Activated CD4-positive, CD25-positive, alpha-beta regulatory T cell treated with anti-CD3 and anti-CD28 coated beads, Interleukin-2, amount 50 U/mL, for 72 hours (primary cell): ENCODE results near the gene ARL5B.
A peak's percentile ranks its signal among the peaks of the same experiment; 100 is the strongest.
"Not testable (repeated sequence)": the region's sequence is repeated elsewhere in the genome, so short reads cannot be mapped to it uniquely, and the experiment has no call there.

ENCODE experiments used
- DNase-seq: peaks from one replicate; pipeline ENCODE4 v3.0.0; 2021

ARL5B gene

DNA sequence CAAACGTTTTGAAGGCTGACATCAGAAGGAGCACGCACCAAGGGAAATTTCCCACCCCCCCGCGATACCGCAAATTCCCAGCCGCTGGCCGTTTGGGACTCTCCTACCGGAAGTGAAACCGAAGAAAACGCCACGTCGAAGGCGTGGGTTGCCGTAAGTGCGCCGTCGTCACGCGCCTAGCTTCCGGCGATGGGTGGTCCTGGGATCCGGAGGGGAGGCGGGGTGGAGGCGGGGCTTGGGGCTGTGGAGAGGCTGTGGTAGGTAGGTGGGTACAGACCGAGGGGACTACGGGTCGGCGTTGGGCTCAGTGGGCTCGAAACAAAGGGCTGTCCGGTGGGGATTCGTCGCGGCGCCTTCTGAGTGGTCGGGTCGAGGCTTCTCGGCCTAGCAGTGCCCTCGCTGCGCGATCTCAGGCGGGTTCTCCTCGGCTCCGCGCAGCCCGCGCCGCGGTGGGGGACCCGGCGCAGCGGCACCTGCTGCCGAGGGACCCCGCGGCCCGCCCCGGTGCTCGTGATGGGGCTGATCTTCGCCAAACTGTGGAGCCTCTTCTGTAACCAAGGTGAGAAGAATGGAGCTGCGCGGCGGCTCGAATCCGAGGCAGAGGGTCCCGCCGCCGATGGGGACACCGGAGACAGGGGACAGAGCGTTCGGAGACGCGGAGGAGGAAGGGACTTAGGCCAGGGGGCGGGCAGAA is at the start of gene ARL5B:
TSS of gene ARL5B (plus strand) at position 307 of the 694 bp plus-strand sequence. CDS start at position 514, 207 bp downstream.
- DNase-seq = peak; percentile 89

GRCh38 chr10:18610517-18610916 is 48.7 kb upstream of the ARL5B start:
- DNase-seq = no peak

GRCh38 chr10:18611168-18611567 is 48.1 kb upstream of the ARL5B start:
- no peak for DNase-seq

- DNase-seq = no peak
Observed at GRCh38 chr10:18615618-18616017, 43.6 kb upstream of the ARL5B start.

DNA sequence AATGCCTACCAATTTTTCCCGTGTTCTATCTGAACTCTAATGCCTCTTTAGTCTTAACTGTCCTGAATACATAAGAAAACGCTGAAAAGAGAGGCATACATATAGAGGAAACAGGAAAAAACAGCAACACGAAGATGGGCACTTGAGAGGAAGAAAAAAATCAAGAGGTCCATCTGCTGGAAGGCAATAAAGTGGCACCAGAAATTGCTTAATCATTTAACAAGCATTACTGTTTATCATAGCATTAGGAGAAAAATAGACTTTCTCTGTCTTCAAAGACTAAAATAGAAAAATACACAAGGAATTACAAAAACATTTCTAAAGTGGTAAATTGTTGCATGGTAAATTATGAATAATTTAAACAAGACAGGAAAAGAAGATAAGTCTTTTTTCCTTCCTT is 42.9 kb upstream of the ARL5B start:
- DNase-seq = no peak

- no peak for DNase-seq
Observed at GRCh38 chr10:18619016-18619415, 40.2 kb upstream of the ARL5B start.

DNA sequence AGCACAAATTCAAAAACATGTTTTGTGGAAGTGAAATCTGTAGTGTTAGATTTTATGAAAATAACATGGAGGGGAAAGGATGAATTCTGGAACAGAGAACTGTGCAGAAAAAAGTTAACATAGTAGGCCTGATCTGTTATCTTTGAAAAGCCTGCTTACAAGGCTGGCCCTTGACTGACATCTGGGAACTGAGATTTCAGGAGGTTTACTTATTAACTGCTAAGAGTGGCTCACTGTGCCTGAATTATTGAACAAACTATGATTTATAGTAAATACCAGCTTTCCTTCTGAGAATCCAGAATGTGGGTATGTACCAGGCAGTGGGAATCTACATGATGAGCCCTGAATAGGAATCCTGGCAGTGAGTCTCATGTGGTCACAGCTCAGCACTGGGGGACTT is 38.4 kb upstream of the ARL5B start:
- DNase-seq = no peak

GRCh38 chr10:18623671-18624070 is 35.6 kb upstream of the ARL5B start:
- DNase-seq = not testable (repeated sequence)

GRCh38 chr10:18625886-18626285 is 33.3 kb upstream of the ARL5B start:
- no peak for DNase-seq

- DNase-seq = peak; percentile 51
Observed at GRCh38 chr10:18627452-18628018, 31.7 kb upstream of the ARL5B start.

- not testable (repeated sequence) for DNase-seq
Observed at GRCh38 chr10:18632500-18632899, 26.7 kb upstream of the ARL5B start.

GRCh38 chr10:18635995-18636394 is 23.2 kb upstream of the ARL5B start:
- DNase-seq = no peak

- DNase-seq = not testable (repeated sequence)
Observed at GRCh38 chr10:18637400-18637799, 21.8 kb upstream of the ARL5B start.

DNA sequence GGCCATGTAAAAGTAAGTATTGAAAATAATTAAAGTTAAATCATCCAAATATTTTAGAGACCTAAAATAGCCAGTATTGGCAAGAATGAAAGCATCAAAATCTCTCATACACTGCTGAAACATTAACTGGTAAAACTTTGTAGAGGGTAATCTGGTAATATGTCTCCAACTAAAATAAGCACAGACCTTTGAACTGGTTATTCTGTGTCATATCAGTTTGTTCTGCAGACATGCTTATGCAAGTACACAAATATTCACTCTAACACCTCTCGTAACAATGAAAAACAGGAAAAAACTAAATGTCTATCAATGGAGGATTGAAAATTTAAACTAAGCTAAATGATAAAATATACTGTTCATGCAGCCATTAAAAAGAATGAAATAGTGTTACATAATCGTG is 19.5 kb upstream of the ARL5B start:
- DNase-seq = not testable (repeated sequence)

DNA sequence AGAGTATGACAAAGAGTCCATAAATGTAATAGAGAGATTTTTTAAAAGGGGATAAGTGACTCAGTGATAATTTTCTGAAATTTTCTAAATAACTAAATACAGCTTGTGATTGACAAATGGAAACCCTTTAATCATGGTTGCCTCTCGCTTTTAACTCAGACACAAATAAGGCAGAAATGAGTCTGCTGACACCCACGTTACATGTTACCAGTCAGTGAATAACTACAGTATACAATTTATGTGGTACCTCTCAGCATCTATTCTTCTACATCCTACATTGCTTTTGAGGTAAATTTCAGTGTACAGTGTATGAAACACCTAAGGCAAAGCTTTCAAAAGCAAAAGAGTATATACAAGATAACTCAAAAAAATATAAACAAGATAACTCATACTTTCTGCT is 12.1 kb upstream of the ARL5B start:
- no peak for DNase-seq

DNA sequence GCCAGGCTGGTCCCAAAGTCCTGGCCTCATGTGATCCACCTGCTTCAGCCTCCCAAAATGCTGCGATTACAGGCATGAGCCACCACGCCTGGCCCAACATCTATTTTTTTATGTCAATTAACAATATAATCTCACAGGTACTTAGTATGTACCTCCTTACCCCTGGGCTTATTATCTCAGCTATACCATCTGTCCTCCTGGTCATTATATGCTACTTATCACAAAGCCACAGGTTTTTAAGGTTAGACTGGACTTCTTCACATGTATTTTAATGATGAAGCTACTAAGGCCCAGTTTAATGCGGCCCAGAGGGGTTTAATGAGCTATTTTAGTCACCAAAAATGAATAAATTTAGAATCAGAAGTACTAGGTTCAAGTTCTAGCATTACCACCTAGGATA is 11.3 kb upstream of the ARL5B start:
- no peak for DNase-seq

GRCh38 chr10:18649364-18649959 is 9.8 kb upstream of the ARL5B start:
- no peak for DNase-seq

DNA sequence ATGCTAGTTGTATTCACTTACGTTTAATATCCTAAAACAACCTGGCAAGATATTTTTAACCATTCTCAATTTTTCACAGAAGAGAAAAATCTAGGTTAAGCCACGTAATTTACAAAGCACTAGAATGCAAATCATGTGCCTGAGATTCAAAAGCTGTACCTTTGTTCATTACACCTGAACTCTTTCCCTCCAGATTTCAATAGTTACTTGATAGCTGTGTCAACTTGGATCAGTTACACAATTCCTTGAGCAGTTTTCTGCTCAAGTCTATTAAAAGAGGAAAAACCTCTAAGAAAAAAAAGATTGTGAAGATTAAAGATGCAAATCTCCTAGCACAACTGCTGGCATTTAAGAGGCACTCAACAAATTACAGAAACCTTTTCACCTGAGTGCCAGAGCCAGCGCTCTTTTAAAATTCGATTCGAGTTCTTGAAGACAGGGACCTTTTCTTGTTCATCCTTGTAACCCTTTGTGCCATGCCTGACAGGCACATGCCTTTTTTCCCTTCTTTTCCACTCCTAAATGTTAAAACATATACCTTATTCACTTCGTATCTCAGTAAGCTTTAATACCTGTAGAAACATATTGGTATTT is 8.7 kb upstream of the ARL5B start:
- no peak for DNase-seq

DNA sequence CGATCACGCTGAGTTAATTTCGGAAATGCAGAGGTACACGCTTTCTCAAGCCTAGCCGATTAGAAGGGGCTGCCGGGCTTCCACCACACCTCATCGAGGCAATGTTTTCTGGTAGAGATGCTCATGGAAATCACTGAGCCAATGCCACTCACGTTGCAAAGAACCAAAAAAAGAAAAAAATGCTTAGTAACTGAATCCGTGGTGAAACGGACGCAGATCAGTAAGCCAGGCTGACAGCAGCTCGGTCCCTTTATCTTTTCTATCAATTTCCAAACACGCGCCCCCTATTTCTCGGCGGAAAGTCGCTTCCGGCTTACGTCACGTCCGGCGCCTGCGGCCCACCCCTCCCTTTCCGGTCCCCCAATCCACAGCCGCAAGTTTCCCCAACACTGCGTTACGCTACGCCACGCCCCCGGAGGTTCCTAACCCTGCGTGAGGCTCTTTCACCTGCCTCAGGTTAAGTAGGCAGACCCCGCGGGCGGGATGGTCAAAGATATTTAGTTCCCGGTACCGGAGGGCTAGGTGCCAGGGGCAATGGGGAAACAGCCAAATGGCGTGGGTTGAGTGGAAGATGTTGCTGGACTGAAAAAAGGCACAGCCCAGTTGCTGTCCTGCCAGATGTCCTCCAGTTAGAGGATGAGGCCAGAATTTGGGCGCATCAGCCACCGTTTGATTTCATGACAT is 7.8 kb upstream of the ARL5B start, which contains the start of gene NSUN6:
TSS of gene NSUN6 (minus strand) at position 264 of the 684 bp plus-strand sequence. CDS start 384 bp downstream, outside the sequence.
- peak; percentile 91 for DNase-seq

DNA sequence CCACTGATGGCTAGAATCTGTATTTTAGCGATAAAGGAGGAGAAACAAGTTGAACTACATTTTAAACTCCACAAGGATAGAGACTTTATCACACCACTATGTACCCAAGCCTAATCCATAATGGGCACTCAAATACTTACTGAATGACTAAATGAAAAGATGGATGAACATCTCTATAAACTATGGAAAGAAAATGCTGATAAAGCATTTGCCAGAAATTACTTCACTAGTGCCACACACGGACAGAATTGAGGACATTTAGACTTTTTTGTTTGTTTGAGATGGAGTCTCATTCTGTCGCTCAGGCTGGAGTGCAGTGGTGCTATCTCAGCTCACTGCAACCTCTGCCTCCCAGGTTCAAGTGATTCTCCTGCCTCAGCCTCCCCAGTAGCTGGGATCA is 6.1 kb upstream of the ARL5B start:
- no peak for DNase-seq

DNA sequence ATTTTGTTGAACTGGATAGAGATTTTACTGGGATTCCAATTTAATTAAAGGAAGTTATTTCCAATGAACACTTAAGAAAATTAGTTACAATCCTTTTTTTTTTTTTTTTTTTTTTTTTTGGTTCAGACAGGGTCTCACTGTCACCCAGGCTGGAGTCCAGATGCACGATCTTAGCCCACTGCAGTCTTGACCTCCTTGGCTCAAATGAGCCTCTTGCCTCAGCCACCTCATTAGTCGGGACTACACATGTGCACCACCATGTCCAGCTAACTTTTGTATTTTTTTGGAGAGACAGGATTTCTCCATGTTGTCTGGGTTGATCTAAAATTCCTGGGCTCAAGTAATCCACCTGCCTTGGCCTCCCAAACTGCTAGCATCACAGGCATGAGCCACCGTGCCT is 2.5 kb upstream of the ARL5B start:
- DNase-seq = no peak

DNA sequence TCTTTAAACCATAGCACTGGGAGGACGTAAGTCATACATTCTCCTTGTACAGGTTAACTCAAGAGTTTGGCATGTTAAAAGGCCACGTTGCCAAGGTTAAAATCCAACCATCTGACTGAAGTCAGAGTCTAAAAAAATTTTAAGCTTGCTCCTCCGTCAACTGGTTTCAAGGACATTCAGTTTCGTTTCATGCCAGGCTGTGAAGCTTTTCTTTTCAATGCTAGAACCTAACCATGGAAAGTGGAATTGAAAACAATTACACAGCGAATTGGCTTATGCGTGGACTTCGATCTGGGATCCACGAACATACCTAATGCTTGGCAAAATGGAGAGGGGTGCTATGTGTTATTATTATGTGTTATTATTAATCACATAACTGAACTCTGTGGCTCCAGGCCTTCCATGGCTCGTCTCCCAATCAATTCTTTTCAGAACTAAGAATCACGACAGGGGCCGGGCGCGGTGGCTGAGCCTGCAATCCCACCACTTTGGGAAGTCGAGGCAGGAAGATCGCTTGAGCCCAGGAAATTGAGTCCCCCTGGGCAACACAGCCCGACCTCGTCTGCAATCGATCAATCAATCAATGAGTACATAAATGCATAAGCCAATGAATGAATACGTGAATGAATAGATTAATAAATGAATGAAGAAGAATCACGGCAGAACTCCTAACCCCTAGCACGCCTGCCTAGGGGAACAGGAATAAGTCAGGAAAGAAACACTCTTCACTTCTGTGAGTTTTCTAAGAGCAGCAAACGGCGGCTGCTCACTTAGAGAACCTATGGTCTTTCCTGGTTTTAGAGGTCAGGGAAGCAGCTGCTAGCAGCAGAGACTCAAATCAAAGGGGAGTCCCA is 733 bp upstream of the ARL5B start:
- DNase-seq = peak; percentile 31
